HG03139 (cell line): Measurements from ENCODE around the gene MED13L.

Experiments used
- ATAC-seq: cut with Tn5 transposase; IDR thresholded peaks from one replicate; pipeline ENCODE4 v1.9.1; 2021; ENCODE audit not compliant: unreplicated experiment

The MED13L gene

DNA sequence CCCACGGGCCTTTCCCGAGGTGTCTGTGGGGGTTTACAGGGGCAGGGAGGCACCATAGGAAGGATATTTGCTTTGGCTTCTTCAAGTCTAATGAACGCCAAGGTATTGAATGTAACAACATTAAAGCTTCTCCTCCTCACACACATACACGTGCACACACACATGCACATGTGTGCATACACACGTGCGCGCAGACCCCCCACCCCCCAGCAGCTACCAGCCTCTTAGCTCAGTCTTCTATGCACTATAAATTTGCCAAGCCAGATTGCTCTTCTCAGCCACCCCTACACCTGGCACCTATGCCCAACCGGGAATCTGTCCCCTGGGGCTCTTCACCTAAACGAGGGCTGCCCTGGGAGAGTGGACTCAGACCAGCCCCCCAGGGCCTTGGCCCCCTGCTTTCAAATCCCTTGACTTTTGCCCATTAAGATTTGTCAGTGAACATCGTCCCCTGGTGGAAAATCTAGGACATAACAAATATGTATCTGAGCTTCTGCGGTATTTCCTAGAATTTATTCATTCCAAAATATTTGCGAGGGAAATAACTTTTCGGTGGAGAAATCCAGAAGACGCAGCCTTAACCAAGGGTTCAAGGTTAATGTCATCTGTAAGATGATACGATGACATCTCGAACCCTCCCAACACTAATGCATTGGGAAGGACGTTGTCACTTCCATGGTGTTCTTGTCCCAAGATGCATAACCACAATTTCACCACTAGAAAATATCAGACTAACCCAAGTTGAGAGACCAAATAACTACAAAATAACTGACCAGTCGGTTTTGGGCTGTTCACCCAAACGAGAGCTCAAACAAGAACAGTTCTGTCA lies 330.4 kb downstream of the MED13L start:
- ATAC-seq: no peak

DNA sequence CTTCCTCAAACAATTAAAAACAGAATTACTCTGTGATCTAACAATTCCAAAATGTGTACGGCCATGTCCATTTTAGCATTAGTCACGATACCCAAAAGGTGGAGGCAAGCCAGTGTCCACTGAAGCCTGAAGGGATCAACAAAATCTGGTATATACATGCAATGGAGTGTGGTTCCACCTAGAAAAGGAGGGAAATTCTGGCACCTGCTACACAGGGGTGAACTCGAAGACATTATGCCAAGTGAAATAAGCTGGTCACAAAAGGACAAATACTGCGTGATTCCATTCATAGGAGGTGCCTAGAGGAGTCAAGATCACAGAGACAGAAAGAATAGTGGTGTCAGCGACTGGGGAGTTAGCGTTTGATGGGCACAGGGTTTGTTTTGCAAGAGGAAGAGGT lies 331.4 kb downstream of the MED13L start:
- ATAC-seq: no peak

DNA sequence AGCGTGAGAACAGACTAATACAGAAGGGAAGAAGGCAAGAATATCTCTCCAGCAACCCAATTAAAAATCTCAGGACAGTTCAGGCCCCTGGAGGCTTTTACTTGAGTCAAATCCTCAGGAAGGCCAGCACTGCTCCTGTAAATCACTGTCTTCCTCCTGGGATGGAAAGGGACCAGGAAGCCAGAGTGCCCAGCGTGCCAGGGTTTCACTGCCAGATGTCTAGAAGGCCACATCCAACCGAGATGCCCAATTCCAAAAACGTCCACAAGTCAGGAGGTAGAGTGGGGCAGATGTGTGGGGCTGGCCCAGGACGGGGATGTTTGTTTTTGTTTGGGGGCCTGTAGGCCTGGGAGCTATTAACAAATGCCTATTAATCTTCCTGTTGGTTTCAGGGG lies 332.0 kb downstream of the MED13L start:
- ATAC-seq: no peak

DNA sequence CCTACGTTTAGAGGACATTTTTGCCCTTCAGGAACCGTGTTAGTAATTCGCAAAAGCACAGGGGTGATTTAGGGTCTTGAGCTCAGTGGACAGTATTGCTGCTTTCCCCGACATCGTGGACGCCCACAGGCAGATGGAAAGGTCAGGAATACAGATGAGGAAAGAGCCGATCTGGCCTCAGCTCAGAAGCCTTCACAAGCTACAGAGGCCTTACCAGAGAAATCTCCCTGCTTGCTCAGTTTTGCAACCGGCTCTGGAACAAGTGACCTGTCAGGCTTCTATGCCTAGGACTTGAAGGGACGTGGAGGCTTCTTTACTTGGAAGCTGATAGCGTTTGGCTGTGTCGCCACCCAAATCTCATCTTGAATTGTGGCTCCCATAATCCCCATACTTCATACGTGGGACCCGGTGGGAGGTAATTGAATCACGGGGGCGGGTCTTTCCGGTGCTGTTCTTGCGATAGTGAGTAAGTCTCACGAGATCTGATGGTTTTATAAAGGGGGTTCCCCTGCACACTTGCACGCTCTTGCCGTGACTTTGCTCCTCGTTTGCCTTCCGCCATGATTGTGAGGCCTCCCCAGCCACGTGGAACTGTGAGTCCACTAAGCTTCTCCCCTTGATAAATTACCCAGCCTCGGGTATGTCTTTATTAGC lies 332.5 kb downstream of the MED13L start:
- ATAC-seq: no peak

DNA sequence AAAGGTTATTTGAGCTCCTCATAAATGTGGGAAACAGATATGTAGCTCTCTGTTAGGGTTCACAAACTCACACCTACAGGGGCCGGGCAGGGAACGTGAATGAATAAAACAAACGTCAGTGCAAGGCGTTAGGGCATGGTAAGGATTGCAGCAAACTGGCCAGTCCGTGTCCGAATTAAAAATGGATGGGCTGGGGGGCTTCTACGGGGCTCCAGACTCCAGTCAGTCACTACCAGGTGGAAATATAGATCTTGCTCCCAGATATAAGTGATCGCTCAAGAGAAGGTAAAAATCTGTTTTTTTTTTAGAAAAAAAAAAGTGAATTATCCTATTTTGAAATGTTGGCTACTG lies 333.1 kb downstream of the MED13L start:
- no peak for ATAC-seq

DNA sequence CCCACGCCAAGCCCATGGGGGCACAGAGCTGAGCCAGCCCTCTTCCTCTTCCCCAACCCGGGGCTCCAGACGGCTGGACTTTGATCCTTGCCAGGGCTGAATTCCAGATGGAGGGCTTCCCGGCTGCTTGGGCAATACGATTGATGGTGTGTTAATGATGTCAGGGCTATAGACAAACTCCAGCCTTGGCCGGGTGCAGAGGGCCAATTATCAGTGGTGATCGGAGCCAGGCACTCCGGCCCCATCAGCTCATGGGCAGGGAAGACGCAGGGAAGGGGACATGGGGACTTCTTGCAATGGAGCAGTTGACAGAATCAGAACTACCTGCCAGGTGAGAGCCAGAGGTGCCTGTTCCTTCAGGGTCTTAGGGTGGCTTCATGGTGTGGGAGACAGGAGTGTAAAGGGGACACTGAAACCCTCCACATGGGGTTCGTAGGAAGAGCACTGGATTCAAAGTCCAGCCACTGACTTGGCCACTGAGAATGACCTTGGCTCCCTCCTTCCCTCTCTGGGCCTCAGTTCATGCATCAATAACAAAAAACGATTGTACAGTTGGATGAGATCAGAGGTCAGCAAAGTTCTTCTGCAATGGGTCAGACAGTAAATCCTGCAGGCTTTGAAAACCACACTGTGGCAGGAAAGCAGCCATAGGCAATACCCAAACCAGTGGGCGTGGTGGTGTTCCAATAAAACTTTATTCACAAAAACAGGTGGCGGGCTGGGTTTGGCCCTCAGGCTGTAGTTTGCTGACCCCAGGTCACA lies 333.7 kb downstream of the MED13L start:
- no peak for ATAC-seq

DNA sequence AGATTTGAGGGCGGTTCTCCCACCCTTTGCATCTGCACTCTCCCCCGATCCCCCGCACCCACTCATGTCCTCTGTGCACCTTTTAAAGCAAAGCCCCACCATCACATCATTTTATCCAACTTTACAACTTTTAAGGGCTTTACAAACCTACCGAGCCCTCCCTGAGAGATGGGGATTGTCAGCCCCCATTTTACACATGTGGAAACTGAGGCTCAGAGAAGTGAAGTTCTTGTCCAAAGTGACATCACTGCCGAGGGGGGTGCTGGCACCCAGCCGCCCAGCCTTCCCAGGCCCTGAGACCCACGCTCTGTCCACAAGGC lies 334.2 kb downstream of the MED13L start:
- ATAC-seq: no peak

DNA sequence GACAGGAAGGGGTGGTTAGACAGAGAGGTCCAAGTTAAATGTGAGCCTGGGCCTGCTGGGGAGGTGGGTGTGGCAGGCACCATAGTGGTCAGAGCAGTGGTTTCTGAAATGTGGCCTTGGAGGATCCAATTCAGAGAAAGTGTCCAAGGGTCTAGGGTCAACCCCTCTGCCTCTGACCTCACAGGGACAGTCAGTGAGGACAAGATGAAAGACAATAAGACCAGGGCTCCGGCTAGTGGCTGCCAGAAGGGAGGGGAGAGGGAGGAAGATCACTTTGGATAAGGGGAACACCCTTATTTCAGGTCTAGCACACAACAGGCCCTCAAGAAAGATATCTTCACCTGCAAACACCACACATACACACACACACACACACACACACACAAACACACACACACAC lies 335.1 kb downstream of the MED13L start:
- ATAC-seq: no peak

DNA sequence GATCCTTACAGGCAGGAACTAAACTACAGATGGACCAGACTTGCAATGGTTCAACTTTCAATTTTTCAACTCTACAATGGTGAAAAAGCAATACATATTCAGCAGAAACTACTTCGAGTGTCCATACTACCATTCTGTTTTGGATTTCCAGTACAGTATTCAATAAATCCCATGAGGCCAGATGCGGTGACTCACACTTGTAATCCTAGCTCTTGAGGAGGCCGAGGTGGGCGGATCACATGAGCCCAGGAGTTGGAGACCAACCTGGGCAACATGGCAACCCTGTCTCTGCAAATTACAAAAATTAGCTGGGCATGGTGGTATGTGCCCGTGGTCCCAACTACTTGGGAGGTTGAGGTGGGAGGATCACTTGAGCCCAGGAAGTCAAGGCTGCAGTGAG lies 336.1 kb downstream of the MED13L start:
- no peak for ATAC-seq

DNA sequence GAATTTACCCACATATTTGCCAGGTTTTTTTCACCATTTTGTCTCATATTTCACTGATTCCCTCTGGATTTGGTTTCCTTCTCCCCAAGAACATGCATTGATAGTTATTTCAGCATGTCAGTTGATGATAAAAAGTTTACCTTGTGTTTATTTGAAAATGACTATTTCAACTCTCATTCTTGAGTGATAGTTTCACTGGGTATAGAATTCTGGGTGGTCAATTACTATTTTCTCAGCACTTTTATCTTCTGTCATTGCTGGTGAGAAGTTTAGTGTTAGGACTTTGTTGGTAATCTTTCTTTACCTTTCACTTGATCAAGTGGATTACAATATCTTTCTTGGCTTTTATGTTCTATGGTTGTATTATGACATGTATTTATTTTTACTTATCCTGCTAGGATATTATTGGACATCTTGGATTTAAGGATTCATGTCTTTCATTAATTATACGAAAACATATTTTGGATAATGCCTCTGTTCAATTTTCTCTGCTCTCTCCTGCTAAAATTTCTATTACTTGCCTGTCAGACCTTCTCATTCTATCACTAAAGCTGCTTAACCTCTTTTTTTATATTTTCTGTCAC lies 338.6 kb downstream of the MED13L start:
- ATAC-seq: no peak

DNA sequence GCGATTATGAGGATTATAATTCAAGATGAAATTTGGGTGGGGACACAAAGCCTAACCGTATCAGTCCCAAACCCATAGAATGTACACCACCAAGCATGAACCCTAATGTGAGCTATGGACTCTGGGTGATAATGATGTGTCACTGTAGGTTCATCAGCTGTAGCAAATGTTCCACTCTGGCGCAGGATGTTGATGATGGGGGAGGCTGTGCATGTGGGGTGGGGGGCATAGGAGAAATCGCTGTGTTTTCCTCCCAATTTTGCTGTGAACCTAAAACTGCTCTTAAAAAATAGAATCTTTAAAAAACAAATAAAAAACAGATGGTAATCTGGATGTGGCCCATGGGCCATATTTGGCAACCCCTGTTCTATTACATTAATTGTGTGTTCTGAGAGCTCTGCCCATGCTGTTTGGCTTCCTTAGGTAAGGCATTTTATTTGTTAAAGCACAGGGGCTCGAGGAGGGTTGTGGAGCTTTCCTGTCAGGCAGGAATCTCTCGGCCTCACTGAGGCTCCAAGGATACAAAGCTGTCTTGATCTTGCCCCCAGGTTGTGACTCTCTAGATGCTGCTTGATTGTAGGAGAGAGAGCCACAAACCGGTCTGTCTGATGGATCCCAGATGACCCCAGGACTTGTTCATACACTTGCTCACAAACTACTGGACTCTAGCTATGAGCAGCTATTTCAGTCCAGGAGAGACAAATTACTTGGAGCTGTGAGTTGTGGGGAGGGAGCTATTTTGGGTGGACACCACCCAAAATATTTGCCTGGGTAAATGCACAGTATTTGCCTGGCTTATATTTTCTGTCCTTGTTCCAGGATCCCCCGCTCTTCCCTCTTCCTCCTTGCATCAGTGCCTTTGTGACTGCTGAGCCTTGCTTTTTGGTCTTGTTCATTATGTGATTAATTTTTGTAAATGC lies 340.2 kb downstream of the MED13L start:
- no peak for ATAC-seq

DNA sequence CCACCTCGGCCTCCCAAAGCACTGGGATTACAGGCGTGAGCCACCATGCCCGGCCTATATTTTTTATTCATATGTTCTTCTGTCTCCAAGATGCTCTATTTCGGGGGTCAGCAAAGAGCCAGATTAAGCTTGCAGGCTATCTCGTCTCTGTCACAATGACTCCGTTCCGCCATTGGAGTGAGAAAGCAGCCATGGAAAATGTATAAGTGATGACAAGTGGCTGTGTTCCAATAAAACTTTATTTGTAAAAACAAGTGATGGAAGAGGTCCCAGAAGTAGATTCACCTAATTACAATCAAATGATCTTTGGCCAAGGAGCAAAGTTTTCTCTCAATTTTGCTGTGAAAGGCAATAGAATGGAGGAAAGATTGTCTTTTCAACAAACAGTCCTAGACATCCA lies 342.6 kb downstream of the MED13L start:
- ATAC-seq: no peak

DNA sequence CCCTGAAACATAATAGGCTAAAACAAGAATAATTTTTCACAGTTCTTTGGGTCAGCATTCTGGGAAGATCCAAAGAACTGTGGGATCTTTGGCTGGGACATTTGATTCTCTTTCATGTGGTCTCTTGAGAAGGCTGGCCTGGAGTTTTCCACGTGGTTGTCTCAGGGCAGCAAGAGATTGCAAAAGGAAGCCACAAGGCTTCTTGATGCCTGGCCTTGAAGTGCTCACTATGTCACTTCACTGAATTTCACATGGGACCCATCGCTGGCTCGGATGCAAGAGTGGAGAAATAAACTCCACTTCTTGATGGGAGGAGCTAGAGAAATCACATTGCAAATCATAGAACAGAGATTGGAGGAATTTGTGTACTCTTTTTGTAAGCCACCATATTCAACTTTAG lies 343.4 kb downstream of the MED13L start:
- ATAC-seq: no peak

DNA sequence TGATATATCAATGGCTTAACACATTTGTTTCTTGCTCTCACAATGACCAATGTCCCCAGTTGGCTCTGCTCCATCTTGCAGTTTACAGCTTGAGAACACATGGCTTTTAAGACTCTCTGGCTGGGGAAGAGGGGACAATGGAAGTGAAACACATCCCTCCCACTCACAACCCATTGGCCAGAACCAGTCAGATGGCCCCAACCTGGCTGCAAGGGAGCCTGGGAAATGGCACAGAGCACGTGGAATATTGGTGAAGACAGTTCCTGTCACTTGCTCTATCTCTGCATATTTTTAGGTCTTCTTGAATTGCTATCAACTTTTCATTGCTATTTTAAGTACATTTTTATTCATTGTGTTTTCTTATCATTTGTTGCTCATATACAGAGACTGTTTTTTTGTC lies 345.4 kb downstream of the MED13L start:
- no peak for ATAC-seq

DNA sequence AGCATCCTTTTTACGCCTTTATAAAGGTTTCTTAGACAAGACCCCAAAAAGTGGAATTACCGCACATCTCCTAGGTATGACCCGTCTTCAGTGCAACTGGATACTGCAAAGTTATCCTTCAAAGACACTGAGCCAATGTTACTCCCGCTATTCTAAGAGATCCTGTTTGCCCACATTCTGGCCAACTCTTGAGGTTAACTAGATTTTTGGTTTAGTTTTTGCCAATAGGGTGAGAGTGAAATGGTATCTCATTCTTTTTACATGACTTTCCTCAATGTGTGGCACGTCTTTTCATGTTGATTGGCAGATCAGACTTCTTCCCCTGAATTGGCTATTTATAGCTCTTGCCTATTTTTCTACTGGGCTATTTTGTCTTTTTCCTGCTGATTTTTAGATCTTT lies 347.2 kb downstream of the MED13L start:
- ATAC-seq: no peak

DNA sequence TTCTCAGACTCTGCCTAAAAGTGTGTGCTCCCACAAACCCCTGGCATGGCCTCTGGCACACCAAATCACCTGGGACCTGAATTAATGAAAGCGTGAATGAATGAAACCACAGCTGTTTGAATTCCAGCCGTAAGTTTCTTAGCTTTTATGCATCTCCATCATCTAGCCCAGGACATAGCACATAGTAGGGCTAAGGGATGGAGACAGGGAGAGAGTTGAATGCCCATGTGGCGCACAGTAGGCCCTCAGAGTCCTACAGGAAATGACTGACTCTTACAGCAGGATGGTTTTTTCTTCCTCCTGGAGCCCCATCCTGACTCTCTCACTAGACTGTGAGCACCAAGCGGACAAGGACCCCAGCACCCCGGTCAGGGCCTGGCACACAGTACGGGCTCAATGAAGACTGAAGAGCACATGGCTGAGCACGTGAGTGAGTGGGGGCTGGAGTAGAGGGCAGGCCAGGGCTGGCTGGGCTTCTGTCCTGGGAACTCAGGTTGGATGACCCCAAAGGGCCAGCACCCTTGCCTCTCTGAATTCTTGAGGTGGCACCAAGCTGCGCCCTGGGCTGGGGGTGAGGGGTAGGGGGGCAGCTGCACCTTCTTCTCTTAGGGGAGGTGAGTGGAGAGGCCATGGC lies 351.3 kb downstream of the MED13L start:
- no peak for ATAC-seq

DNA sequence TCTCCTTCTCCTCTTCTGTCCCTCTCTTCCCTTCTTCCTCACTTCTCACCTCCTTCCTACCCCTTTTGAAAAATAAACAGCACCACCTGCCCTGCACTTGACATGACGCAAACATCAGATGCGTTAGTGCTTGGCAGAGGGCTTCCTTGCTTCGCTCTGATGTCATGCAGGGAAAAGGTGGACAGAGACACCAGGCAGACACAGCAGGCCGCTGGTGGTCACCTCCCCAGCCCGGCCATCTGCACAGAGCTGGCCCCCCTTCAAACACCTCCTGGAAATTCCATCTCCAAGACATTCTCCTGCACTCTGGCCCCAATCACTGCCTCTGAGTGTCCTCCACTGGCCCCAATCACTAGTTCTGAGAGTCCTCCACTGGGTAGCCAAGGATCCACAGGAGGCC lies 353.6 kb downstream of the MED13L start:
- no peak for ATAC-seq

DNA sequence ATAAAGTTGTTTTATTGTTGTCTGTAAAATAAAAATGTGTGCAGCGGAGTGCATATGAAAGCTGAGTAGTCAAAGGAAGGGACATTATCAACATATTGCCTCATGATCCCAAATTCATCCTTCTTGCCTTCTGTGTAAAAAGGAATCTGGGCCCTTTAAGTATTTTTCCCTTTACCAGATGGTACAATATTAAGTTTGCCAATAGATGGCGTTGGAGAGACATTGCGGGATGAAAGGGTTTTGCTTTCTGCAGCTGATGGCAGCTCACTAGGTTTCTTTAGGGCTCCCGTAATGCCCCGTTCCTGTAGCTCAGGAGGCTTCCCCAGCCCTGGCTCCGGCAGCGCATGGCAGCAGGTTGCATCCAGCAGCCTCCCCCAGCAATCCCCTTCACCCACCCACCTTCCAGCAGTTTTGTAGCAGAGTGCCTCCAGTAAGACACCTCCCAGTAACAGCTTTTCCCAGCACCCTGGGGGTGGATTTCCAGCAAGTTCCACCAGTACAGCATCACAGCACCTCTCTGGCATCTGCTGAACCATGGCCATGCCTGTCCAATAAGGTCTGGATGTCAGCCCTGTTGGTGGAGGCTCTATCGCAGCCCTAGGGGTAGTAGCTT lies 354.4 kb downstream of the MED13L start:
- no peak for ATAC-seq

DNA sequence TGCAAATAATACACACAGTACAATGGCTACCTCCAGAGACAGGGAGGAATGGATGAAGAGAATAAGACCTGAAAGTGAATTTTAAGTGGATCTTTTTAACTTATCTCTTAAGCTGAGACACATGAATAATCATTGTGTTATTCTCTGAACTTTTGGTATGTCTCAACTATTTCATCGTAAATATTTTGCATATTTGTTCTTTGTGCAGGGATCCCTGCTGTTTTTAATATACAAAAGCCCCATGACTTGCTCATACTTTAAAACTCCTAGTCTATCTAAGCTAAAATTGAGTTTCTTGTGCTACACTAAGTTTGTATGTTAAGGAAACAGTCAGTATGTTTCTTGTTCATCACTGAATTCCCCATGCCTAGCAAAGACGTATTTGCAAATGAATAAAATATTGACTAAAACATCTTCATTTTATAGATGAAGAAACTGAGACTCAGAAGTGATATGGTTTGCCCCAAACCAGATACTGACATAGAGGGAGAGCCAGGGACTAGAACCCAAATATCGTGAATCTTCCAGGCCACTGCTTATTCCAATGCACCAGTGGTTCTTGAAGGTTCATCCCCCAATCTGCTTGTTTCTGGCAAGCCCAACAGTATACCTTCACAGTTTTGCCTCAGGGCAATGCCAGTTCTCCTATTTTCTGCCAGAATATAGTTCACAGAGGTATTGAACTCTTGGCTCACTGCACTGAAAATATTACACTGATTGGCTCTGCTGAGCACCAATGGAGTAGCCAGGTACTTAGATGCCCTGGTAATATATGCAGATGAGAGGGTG lies 356.9 kb downstream of the MED13L start:
- ATAC-seq: no peak
